GM23338 (cell line): ENCODE results near the gene EREG. TPM values are rescaled to one million over a fixed set of nuclear protein-coding genes. Genes with fewer than 3 reads are reported as not detected.

ENCODE experiments used
- ATAC-seq: fragments of 200-7000 bp; cut with Tn5 transposase; 3 replicates; pipeline ENCODE4 v1.9.1; 2020
- DNase-seq: peaks from one replicate; pipeline ENCODE4 v3.0.0-alpha.2; 2015; ENCODE audit warnings: low spot score
- H2AFZ ChIP-seq: fragments of 200-600 bp; sonication (generic); 2 replicates; pipeline ENCODE4 v1.8.0; 2016; ENCODE audit warnings: antibody characterized with exemption, mild to moderate bottlenecking, moderate library complexity
- H3F3A ChIP-seq: fragments of 200-600 bp; sonication (generic); replicated peaks from 2 replicates; pipeline ENCODE4 v1.8.0; 2017; ENCODE audit warnings: antibody characterized with exemption, mixed run types, low read depth
- H3K27ac ChIP-seq: fragments of 200-600 bp; sonication (generic); 2 replicates; pipeline ENCODE4 v1.6.1; 2016; ENCODE audit warnings: low read depth
- H3K27me3 ChIP-seq: fragments of 200-600 bp; sonication (generic); 2 replicates; pipeline ENCODE4 v1.8.0; 2016; ENCODE audit warnings: mild to moderate bottlenecking, mixed run types, moderate library complexity; ENCODE audit not compliant: insufficient read depth
- H3K36me3 ChIP-seq: fragments of 200-600 bp; sonication (generic); 2 replicates; pipeline ENCODE4 v1.8.0; 2016; ENCODE audit warnings: mild to moderate bottlenecking; ENCODE audit not compliant: insufficient read depth
- H3K4me1 ChIP-seq: fragments of 200-600 bp; sonication (generic); 2 replicates; pipeline ENCODE4 v1.8.0; 2016; ENCODE audit warnings: mild to moderate bottlenecking, moderate library complexity; ENCODE audit not compliant: insufficient read depth
- H3K4me2 ChIP-seq: fragments of 200-600 bp; sonication (generic); 2 replicates; pipeline ENCODE4 v1.7.1; 2017; ENCODE audit warnings: mixed run types
- H3K4me3 ChIP-seq: fragments of 200-600 bp; sonication (generic); 2 replicates; pipeline ENCODE4 v1.6.1; 2016; ENCODE audit warnings: mixed run types
- H3K79me2 ChIP-seq: fragments of 200-600 bp; sonication (generic); replicated peaks from 2 replicates; pipeline ENCODE4 v1.8.0; 2017; ENCODE audit warnings: mild to moderate bottlenecking; ENCODE audit not compliant: insufficient read depth
- H3K9me2 ChIP-seq: fragments of 200-600 bp; sonication (generic); 2 replicates; pipeline ENCODE4 v1.8.0; 2017; ENCODE audit not compliant: insufficient read depth
- H4K20me1 ChIP-seq: fragments of 200-600 bp; sonication (generic); replicated peaks from 2 replicates; pipeline ENCODE4 v1.8.0; 2017; ENCODE audit warnings: mild to moderate bottlenecking; ENCODE audit not compliant: insufficient read depth
- H3K27ac Mint-ChIP-seq: 2 replicates; pipeline ENCODE4 v1.8.0; 2020; ENCODE audit warnings: inconsistent platforms, mild to moderate bottlenecking, moderate library complexity, mixed read lengths
- H3K27me3 Mint-ChIP-seq: 3 replicates; pipeline ENCODE4 v1.8.0; 2022; ENCODE audit warnings: low read depth, mild to moderate bottlenecking, moderate library complexity, mixed read lengths, inconsistent platforms; ENCODE audit not compliant: insufficient read depth, poor library complexity
- H3K36me3 Mint-ChIP-seq: 3 replicates; pipeline ENCODE4 v1.8.0; 2021; ENCODE audit warnings: low read depth, mild to moderate bottlenecking, inconsistent platforms, moderate library complexity, mixed read lengths
- H3K4me1 Mint-ChIP-seq: 3 replicates; pipeline ENCODE4 v1.8.0; 2020; ENCODE audit warnings: mild to moderate bottlenecking, inconsistent platforms, mixed read lengths
- H3K4me3 Mint-ChIP-seq: 3 replicates; pipeline ENCODE4 v1.8.0; 2021; ENCODE audit warnings: moderate library complexity, mild to moderate bottlenecking, inconsistent platforms, mixed read lengths
- H3K9me3 Mint-ChIP-seq: 3 replicates; pipeline ENCODE4 v1.8.0; 2020; ENCODE audit warnings: moderate library complexity, mild to moderate bottlenecking, inconsistent platforms, mixed read lengths
- CREB1 ChIP-seq: fragments of 250-450 bp; sonication (Bioruptor Pico); IDR thresholded peaks from 2 replicates; pipeline ENCODE4 v1.5.0; 2020; ENCODE audit warnings: low read depth, mild to moderate bottlenecking, moderate library complexity
- JUNB ChIP-seq: IDR thresholded peaks from one replicate; pipeline ENCODE4 v1.6.1; 2016; ENCODE audit warnings: antibody characterized with exemption; ENCODE audit not compliant: unreplicated experiment
- NANOG ChIP-seq: IDR thresholded peaks from 2 replicates; pipeline ENCODE4 v1.6.1; 2016; ENCODE audit warnings: antibody characterized with exemption, borderline replicate concordance
- POLR2AphosphoS5 ChIP-seq: IDR thresholded peaks from 2 replicates; pipeline ENCODE4 v1.6.1; 2016; ENCODE audit warnings: antibody characterized with exemption, low read depth
- ZNF331 ChIP-seq: fragments of 250-450 bp; sonication (Bioruptor Pico); IDR thresholded peaks from 2 replicates; pipeline ENCODE4 v1.5.0; 2020; ENCODE audit warnings: low read depth, mild to moderate bottlenecking, moderate library complexity
- ZNF462 ChIP-seq: fragments of 250-450 bp; sonication (Bioruptor Pico); IDR thresholded peaks from 2 replicates; pipeline ENCODE4 v1.5.0; 2020; ENCODE audit warnings: mild to moderate bottlenecking, moderate library complexity
- polyA plus RNA-seq: library from polyadenylated mRNA; unstranded; fragments of >200 nt; fragmentation: Nextera tagmentation; extraction: Ambion mirVana; gene quantifications from 2 replicates; pipeline ENCODE4 v1.2.1, GENCODE V29; 2016
- total RNA-seq: library from RNA; depleted of rRNA; stranded (reverse); fragments of >200 nt; shearing (Covaris generic); gene quantifications from 2 replicates; pipeline ENCODE4 v1.2.3, GENCODE V29; 2014

Gene EREG
- total and polyA plus RNA-seq, 2 experiments from 2014 or later, result not detected

- no peak for TF ChIP-seq ZNF462
- Histone ChIP-seq H3K4me2 (no peak overlapping the region), H3K79me2 (no peaks in the 10 kb centered on the region)
Observed at GRCh38 chr4:74367656-74368290, 2.8 kb downstream of the EREG start.

GRCh38 chr4:74368596-74368995 lies 3.7 kb downstream of the EREG start:
- Histone ChIP-seq H3K79me2 (no peaks in the 10 kb centered on the region), H3F3A (no peaks in the 10 kb centered on the region), H4K20me1 (no peaks in the 10 kb centered on the region), H3K27ac (no peak overlapping the region), H3K4me2 (no peak overlapping the region), H3K9me2 (no peaks in the 10 kb centered on the region), H2AFZ (no peak overlapping the region), H3K27me3 (peaks cover 28% of the 10 kb centered on the region), H3K36me3 (no peaks in the 10 kb centered on the region), H3K4me1 (peaks cover 7% of the 10 kb centered on the region), H3K4me3 (no peak overlapping the region)
- Mint-ChIP-seq H3K27ac (no peak overlapping the region), H3K4me1 (peaks cover 9% of the 10 kb centered on the region; the same call in 2 of the 3 replicates), H3K4me3 (no peak overlapping the region), H3K9me3 (no peaks in the 10 kb centered on the region), H3K27me3 (peaks cover 10% of the 10 kb centered on the region), H3K36me3 (no peaks in the 10 kb centered on the region)
- ATAC-seq (no peak), DNase-seq (no peak)
- TF ChIP-seq ZNF331 (CRISPR knock-in tag), result no peak
- TF ChIP-seq NANOG, result no peak
- TF ChIP-seq JUNB, result no peak
- no peak for TF ChIP-seq CREB1 (CRISPR knock-in tag)
- no peak for TF ChIP-seq POLR2AphosphoS5

More at GRCh38 chr4:74367656-74368290, 2.8 kb downstream of the EREG start:
- Mint-ChIP-seq H3K4me1 (peaks cover 9% of the 10 kb centered on the region; the same call in 2 of the 3 replicates), H3K4me3 (no peak overlapping the region), H3K27me3 (peaks cover 15% of the 10 kb centered on the region), H3K27ac (no peak overlapping the region), H3K9me3 (no peaks in the 10 kb centered on the region), H3K36me3 (no peaks in the 10 kb centered on the region)
- peaks cover 28% of the 10 kb centered on the region for H3K27me3 ChIP-seq
- no peak for ATAC-seq
- H2AFZ ChIP-seq, result no peak overlapping the region
- H3K4me1 ChIP-seq, result peaks cover 7% of the 10 kb centered on the region
- H3K36me3 ChIP-seq, result no peaks in the 10 kb centered on the region
- DNase-seq, result no peak
- no peaks in the 10 kb centered on the region for H4K20me1 ChIP-seq
- no peaks in the 10 kb centered on the region for H3F3A ChIP-seq
- no peak overlapping the region for H3K27ac ChIP-seq
- H3K9me2 ChIP-seq, result no peaks in the 10 kb centered on the region
- H3K4me3 ChIP-seq, result no peak overlapping the region
